Measurements from ENCODE around the gene ATXN10. TPM values are rescaled to one million over a fixed set of nuclear protein-coding genes. Genes with fewer than 3 reads are reported as not detected.

ATXN10 gene
- total RNA-seq, 1 donor from 2014 or later: 107 TPM

GRCh38 chr22:45888221-45889092 lies 216.8 kb downstream of the ATXN10 start:
- no peak for DNase-seq (ENCODE audit: low spot score)

GRCh38 chr22:45889093-45889538 lies 217.5 kb downstream of the ATXN10 start:
- DNase-seq (ENCODE audit: low spot score): no peak

GRCh38 chr22:45889539-45890350 lies 218.1 kb downstream of the ATXN10 start:
- DNase-seq (ENCODE audit: low spot score): no peak

GRCh38 chr22:45890351-45890635 lies 218.7 kb downstream of the ATXN10 start:
- no peak for DNase-seq (ENCODE audit: low spot score)

- DNase-seq (ENCODE audit: low spot score): no peak
These were observed 219.4 kb downstream of the ATXN10 start for GRCh38 chr22:45891021-45891421.

- no peak for DNase-seq (ENCODE audit: low spot score)
These were observed 219.9 kb downstream of the ATXN10 start for GRCh38 chr22:45891471-45891995.

GRCh38 chr22:45891996-45892621 lies 220.5 kb downstream of the ATXN10 start:
- no peak for DNase-seq (ENCODE audit: low spot score)

GRCh38 chr22:45892681-45893461 lies 221.2 kb downstream of the ATXN10 start:
- no peak for DNase-seq (ENCODE audit: low spot score)

- DNase-seq (ENCODE audit: low spot score): no peak
These were observed 221.9 kb downstream of the ATXN10 start for GRCh38 chr22:45893516-45893915.

Small RNA genes within 50 kb of the gene (microRNA-seq; reads per million reads assigned to microRNA genes)
- gene MIR4762 (ENCODE audit: borderline number of aligned reads): not detected

Other genes starting within 250 kb of the ATXN10 start
- gene FBLN1, start 169.0 kb upstream of the ATXN10 start, total RNA-seq: 224 TPM